Nephron progenitor cell (in vitro differentiated cells): ENCODE results near the gene CEP68.

ENCODE experiments used
- DNase-seq: peaks from one replicate; pipeline ENCODE4 v3.0.0; 2021
- H3K27ac Mint-ChIP-seq: 2 replicates; pipeline ENCODE4 v1.8.0; 2021; ENCODE audit warnings: mild to moderate bottlenecking, moderate library complexity, mixed read lengths
- H3K27me3 Mint-ChIP-seq: 2 replicates; pipeline ENCODE4 v1.8.0; 2021; ENCODE audit warnings: mild to moderate bottlenecking, low read depth, mixed read lengths; ENCODE audit not compliant: poor library complexity
- H3K36me3 Mint-ChIP-seq: 2 replicates; pipeline ENCODE4 v1.8.0; 2021; ENCODE audit warnings: low read depth, mixed read lengths
- H3K4me1 Mint-ChIP-seq: 2 replicates; pipeline ENCODE4 v1.8.0; 2021; ENCODE audit warnings: mixed read lengths
- H3K4me3 Mint-ChIP-seq: 2 replicates; pipeline ENCODE4 v1.8.0; 2021; ENCODE audit warnings: mild to moderate bottlenecking, moderate library complexity, mixed read lengths
- H3K9me3 Mint-ChIP-seq: 2 replicates; pipeline ENCODE4 v1.8.0; 2021; ENCODE audit warnings: mild to moderate bottlenecking, moderate library complexity, mixed read lengths
- TF ChIP-seq, protein P1 (sequence below): fragments of 200-600 bp; sonication (generic); IDR thresholded peaks from 2 replicates; pipeline ENCODE4 v1.5.0; 2021; ENCODE audit warnings: antibody characterized with exemption

The CEP68 gene

DNA sequence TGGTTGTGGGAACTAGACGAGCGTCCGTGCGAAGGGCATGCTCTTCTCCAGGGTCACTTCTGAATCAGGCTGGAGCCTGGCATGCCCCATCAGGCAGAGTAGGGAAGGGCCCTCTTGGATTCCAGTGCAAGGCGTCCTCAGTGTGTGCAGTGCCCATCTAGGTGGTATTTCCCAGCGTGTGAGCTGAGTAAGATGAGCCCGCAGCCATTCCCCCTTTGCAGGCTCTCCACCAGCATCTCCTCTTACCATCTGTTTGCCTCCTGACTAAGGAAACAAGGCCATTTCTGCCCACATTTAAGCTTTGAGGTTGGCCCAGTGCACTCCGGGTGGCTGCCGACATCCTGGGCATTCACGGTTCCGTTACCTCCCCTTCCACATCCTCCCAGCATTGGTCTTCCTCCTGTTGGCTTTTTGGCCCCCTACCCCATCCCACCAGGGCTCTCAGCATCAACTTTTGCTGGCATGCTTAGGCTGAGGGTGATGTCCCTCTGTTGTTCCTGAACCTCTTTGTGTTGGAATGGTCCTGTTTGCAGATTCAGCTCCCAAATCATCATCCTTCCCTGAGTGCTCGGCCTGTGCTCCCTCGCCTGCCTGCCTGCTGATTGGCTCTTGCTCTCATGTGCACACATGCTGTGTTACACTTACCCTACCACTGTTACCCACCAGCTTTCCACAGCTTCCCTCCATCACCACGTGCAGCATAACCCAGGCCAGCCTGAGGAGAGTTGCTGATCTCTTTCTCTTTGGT, 11.8 kb downstream of the CEP68 start:
- Mint-ChIP-seq H3K4me1 (peaks cover 43% of the 10 kb centered on the region), H3K27ac (peak overlapping the region; percentile 93), H3K4me3 (no peak overlapping the region), H3K9me3 (no peaks in the 10 kb centered on the region), H3K36me3 (peaks cover 33% of the 10 kb centered on the region), H3K27me3 (no peaks in the 10 kb centered on the region)
- no peak for DNase-seq
- TF ChIP-seq, protein P1, sequence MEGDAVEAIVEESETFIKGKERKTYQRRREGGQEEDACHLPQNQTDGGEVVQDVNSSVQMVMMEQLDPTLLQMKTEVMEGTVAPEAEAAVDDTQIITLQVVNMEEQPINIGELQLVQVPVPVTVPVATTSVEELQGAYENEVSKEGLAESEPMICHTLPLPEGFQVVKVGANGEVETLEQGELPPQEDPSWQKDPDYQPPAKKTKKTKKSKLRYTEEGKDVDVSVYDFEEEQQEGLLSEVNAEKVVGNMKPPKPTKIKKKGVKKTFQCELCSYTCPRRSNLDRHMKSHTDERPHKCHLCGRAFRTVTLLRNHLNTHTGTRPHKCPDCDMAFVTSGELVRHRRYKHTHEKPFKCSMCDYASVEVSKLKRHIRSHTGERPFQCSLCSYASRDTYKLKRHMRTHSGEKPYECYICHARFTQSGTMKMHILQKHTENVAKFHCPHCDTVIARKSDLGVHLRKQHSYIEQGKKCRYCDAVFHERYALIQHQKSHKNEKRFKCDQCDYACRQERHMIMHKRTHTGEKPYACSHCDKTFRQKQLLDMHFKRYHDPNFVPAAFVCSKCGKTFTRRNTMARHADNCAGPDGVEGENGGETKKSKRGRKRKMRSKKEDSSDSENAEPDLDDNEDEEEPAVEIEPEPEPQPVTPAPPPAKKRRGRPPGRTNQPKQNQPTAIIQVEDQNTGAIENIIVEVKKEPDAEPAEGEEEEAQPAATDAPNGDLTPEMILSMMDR: no peak

DNA sequence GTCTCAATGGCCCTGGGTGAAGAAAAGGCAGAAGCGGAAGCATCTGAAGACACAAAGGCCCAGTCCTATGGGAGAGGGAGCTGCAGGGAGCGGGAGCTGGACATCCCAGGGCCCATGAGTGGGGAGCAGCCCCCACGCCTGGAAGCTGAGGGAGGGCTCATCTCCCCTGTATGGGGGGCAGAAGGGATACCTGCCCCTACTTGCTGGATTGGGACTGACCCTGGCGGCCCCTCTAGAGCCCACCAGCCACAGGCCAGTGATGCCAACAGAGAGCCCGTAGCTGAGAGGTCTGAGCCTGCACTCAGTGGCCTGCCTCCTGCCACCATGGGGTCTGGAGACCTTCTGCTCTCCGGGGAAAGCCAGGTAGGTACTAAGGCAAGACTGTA, 13.2 kb downstream of the CEP68 start:
- H3K27ac Mint-ChIP-seq: peak overlapping the region; percentile 85
- H3K4me1 Mint-ChIP-seq: peaks cover 28% of the 10 kb centered on the region
- TF ChIP-seq, protein P1: no peak
- H3K27me3 Mint-ChIP-seq: no peaks in the 10 kb centered on the region
- no peak for DNase-seq
- H3K9me3 Mint-ChIP-seq: no peaks in the 10 kb centered on the region
- H3K36me3 Mint-ChIP-seq: peaks cover 38% of the 10 kb centered on the region
- H3K4me3 Mint-ChIP-seq: no peak overlapping the region

DNA sequence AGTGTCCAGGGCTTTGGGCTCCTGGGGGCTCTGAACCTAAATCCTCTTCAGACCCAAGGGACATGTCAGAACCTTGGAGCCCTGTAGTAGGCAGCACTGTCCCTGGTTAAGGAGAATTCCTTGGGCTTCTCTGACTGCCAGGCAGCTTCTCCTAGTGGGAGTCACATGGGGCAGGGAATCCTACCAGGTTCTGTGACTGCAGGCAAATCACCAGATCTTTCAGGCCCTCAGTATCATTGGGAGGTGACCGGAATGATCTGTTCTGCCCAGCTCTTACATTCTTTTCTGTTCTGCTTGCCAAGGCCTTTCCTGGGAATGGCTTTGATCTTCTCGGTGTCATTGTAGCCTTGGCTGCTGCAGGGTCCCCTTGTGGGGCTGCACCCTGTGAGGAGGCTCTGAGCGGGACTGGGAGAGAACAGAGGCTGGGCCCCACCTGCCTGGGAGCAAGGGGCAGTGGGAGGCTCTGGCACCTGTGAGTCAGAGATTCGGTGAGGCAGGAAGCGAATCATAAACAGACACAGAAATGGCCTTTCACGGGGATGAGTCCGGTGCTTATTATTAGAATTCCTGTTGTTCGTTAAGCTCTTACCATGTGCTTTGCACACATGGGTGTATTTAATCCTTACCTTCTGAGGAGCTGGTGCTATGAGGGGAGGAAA, 14.1 kb downstream of the CEP68 start:
- TF ChIP-seq, protein P1: no peak
- Mint-ChIP-seq H3K4me1 (peaks cover 21% of the 10 kb centered on the region), H3K36me3 (peaks cover 38% of the 10 kb centered on the region), H3K27me3 (no peaks in the 10 kb centered on the region), H3K27ac (peak overlapping the region; percentile 78), H3K4me3 (no peak overlapping the region), H3K9me3 (no peaks in the 10 kb centered on the region)
- DNase-seq: no peak

DNA sequence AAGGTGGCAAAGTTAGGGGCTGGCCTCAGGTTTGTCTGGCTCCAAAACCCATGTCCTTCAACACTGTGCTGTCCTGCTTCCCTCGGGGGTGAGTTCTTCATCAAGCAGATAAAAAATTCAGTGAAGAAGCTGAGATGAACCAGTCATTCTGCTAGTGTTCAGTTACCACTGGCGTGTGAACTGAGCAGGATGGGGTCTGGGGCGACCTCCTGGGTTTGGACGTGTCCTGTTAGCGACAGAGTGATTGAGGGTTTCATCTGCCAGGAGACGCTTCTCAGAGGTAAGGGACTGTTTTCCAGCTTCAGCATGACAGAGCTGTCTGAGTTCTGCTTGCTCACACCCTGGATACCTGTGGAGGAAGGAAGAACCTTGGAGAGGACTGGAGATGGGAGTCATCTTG, 14.6 kb downstream of the CEP68 start:
- Mint-ChIP-seq H3K9me3 (no peaks in the 10 kb centered on the region), H3K4me3 (no peak overlapping the region), H3K27ac (peak overlapping the region; percentile 78), H3K4me1 (peaks cover 21% of the 10 kb centered on the region), H3K27me3 (no peaks in the 10 kb centered on the region), H3K36me3 (peaks cover 42% of the 10 kb centered on the region)
- DNase-seq: no peak
- TF ChIP-seq, protein P1: no peak

DNA sequence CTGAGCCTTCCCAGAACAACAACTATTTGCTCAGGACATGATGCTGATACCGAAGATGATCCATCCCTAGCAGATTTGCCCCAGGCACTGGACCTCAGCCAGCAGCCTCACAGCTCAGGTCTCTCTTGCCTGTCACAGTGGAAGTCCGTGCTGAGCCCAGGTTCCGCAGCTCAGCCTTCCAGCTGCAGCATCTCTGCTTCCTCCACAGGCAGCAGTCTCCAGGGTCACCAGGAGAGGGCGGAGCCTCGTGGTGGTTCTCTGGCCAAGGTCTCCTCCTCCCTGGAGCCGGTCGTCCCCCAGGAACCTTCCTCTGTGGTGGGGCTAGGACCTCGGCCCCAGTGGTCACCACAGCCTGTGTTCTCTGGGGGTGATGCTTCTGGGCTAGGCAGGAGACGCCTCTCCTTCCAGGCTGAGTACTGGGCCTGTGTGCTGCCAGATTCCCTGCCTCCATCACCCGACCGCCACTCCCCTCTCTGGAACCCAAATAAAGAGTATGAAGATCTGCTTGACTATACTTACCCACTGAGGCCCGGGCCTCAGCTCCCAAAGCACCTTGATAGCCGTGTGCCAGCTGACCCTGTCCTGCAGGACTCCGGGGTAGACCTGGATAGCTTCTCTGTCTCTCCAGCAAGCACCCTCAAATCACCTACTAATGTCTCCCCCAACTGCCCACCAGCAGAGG, 15.4 kb downstream of the CEP68 start:
- TF ChIP-seq, protein P1: no peak
- Mint-ChIP-seq H3K4me3 (no peak overlapping the region), H3K27me3 (no peaks in the 10 kb centered on the region), H3K9me3 (no peaks in the 10 kb centered on the region), H3K4me1 (peaks cover 27% of the 10 kb centered on the region), H3K27ac (peak overlapping the region; percentile 61), H3K36me3 (peaks cover 49% of the 10 kb centered on the region)
- peak; percentile 26 for DNase-seq
